ENCODE measurements around the gene CIT. TPM values are rescaled to one million over a fixed set of nuclear protein-coding genes. Genes with fewer than 3 reads are reported as not detected.

CIT gene
- total RNA-seq, 2 experiments from 2014 or later = 1.3 to 1.9 TPM

DNA sequence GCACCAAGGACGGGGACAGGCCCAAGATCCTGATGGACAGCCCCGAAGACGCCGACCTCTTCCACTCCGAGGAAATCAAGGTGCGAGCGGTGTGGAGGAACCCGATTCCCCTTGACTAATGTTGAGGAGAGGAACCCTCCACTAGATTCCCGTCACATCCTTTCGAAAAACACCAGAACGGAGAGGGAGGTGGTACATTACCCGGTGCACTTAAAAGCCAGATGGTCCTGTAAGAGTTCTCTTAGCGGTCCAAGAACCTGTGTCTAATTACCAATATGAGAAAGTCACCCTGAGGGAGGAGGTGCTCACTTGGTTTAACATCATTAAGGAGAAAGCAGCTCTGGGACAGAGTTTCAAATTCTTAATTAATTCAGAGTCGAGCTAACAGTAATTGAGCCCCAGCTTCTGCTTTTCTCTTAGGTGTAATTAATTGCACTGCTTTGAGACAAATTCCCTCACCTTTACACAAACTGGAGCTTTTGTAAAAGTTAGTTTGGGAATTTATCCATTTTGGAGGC is 208.7 kb downstream of the CIT start:
- H3K4me3 ChIP-seq (ENCODE audit: low read length) = peak overlapping the region; percentile 90
- DNase-seq = peak in 1 of 14 experiments; percentile 33
- H3K4me3 Mint-ChIP-seq = peak overlapping the region; percentile 92
- no peaks in the 10 kb centered on the region for H3K9me3 ChIP-seq (ENCODE audit: control insufficient read depth in 1 of 2, insufficient read depth in 1 of 2, low read length in 2 of 2)
- intact Hi-C loops (cut with DNase I, micrococcal nuclease) = loop anchor here in 1 of 2 experiments (2.0 to 10.0 kb wide), 4 partner anchors 206 to 1652 kb away; partner anchors contain the start of genes CIT, RFC5, SUDS3 and TAOK3
- H3K27ac ChIP-seq (ENCODE audit: low read depth in 1 of 2, low read length in 2 of 2) = peak overlapping the region; percentile 80 to 91
- CTCF ChIA-PET = interaction anchor here (0.7 to 2.0 kb wide), 7 partner anchors 9 to 1652 kb away, joined by 3 to 12 read pairs (median 3); partner anchors contain the start of gene RFC5
- H3K9me3 Mint-ChIP-seq = no peaks in the 10 kb centered on the region
- peaks cover 24% of the 10 kb centered on the region for H3K36me3 ChIP-seq (ENCODE audit: insufficient read depth, low read length)
- H3K4me1 Mint-ChIP-seq (ENCODE audit: low read depth) = peaks cover 63% of the 10 kb centered on the region
- TF ChIP-seq, protein P1, sequence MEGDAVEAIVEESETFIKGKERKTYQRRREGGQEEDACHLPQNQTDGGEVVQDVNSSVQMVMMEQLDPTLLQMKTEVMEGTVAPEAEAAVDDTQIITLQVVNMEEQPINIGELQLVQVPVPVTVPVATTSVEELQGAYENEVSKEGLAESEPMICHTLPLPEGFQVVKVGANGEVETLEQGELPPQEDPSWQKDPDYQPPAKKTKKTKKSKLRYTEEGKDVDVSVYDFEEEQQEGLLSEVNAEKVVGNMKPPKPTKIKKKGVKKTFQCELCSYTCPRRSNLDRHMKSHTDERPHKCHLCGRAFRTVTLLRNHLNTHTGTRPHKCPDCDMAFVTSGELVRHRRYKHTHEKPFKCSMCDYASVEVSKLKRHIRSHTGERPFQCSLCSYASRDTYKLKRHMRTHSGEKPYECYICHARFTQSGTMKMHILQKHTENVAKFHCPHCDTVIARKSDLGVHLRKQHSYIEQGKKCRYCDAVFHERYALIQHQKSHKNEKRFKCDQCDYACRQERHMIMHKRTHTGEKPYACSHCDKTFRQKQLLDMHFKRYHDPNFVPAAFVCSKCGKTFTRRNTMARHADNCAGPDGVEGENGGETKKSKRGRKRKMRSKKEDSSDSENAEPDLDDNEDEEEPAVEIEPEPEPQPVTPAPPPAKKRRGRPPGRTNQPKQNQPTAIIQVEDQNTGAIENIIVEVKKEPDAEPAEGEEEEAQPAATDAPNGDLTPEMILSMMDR (IDR thresholded peaks at IDR 0.05) = no peak
- H3K27ac Mint-ChIP-seq = peak overlapping the region; percentile 93
- POLR2A ChIA-PET = interaction anchor here (0.8 to 1.5 kb wide), 3 partner anchors 9 to 1292 kb away, joined by 3 to 5 read pairs (median 5); partner anchors contain the start of gene SUDS3
- ATAC-seq (ENCODE audit: poor library complexity) = peak; percentile 4
- H3K4me1 ChIP-seq (ENCODE audit: insufficient read depth, low read length) = peaks cover 30% of the 10 kb centered on the region
- H3K27me3 ChIP-seq (ENCODE audit: control insufficient read depth in 1 of 2, insufficient read depth in 2 of 2, low read length in 2 of 2) = no peaks in the 10 kb centered on the region
- H3K36me3 Mint-ChIP-seq (ENCODE audit: low read depth) = peaks cover 41% of the 10 kb centered on the region
- no peaks in the 10 kb centered on the region for H3K27me3 Mint-ChIP-seq

DNA sequence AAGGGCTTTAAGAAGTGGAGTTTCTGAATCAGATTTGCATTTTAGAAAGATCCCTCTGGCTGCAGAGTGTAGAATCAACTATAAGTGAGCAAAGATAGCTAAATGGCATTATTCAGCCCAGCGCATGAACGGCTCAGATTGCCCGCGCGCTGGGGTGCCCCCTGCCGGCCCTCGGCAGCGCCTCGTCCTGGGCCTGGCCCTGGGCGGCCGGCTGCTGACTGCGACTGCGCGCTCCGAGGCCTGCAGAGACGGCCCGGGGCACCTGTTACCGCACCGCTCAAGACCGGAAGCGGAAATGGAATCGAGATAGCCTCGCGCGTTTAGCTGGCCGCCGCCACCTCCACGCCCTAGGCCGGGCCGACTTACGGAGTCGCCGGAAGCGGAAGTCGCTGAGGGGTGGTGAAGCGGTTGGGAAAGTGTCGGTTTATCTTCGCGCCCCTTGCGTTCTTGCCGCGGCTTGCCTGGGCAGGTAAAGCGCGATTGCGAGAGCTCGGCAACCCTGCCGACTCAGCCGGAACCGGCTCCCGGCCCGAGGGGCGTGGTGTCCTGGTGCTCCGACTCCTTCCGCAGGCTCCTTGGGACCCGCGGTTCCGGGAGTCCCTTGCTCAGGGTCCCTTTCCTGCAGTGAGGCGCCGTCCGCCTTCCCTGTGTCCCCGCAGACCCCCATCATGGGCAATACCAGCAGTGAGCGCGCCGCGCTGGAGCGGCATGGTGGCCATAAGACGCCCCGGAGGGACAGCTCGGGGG is 209.4 kb downstream of the CIT start, which contains the start of gene PRKAB1:
TSS of gene PRKAB1 (plus strand) at position 557 of the 747 bp plus-strand sequence. CDS start at position 669, 112 bp downstream.
- intact Hi-C loops (cut with DNase I, micrococcal nuclease) = loop anchor here (2.0 to 10.0 kb wide), 6 partner anchors 207 to 1651 kb away; partner anchors contain the start of genes CIT (in 1 of the 2), RFC5 (in 1 of the 2), SUDS3 (in 1 of the 2) and TAOK3 (in 1 of the 2)
- no peaks in the 10 kb centered on the region for H3K9me3 ChIP-seq (ENCODE audit: control insufficient read depth in 1 of 2, insufficient read depth in 1 of 2, low read length in 2 of 2)
- DNase-seq (peak; percentile 87 to 99 (median 94)), ATAC-seq (ENCODE audit: poor library complexity) (peak; percentile 88)
- no peaks in the 10 kb centered on the region for H3K27me3 Mint-ChIP-seq
- H3K36me3 Mint-ChIP-seq (ENCODE audit: low read depth) = peaks cover 35% of the 10 kb centered on the region
- POLR2A ChIA-PET = interaction anchor here (0.8 to 1.5 kb wide), 3 partner anchors 10 to 1292 kb away, joined by 3 to 5 read pairs (median 5); partner anchors contain the start of gene SUDS3
- no peaks in the 10 kb centered on the region for H3K9me3 Mint-ChIP-seq
- CTCF ChIA-PET = interaction anchor here (0.7 to 2.0 kb wide), 8 partner anchors 9 to 1651 kb away, joined by 3 to 12 read pairs (median 3); partner anchors contain the start of gene RFC5
- peaks cover 57% of the 10 kb centered on the region for H3K4me1 Mint-ChIP-seq (ENCODE audit: low read depth)
- TF ChIP-seq, protein P1 (IDR thresholded peaks at IDR 0.05) = peak; percentile 96
- H3K27ac Mint-ChIP-seq = peak within 1 kb of the TSS; percentile 93
- peak within 1 kb of the TSS; percentile 90 for H3K4me3 ChIP-seq (ENCODE audit: low read length)
- peaks cover 18% of the 10 kb centered on the region for H3K36me3 ChIP-seq (ENCODE audit: insufficient read depth, low read length)
- H3K4me1 ChIP-seq (ENCODE audit: insufficient read depth, low read length) = peaks cover 24% of the 10 kb centered on the region
- H3K4me3 Mint-ChIP-seq = peak within 1 kb of the TSS; percentile 92
- H3K27me3 ChIP-seq (ENCODE audit: control insufficient read depth in 1 of 2, insufficient read depth in 2 of 2, low read length in 2 of 2) = no peaks in the 10 kb centered on the region
- H3K27ac ChIP-seq (ENCODE audit: low read depth in 1 of 2, low read length in 2 of 2) = peak within 1 kb of the TSS; percentile 80 to 91

DNA sequence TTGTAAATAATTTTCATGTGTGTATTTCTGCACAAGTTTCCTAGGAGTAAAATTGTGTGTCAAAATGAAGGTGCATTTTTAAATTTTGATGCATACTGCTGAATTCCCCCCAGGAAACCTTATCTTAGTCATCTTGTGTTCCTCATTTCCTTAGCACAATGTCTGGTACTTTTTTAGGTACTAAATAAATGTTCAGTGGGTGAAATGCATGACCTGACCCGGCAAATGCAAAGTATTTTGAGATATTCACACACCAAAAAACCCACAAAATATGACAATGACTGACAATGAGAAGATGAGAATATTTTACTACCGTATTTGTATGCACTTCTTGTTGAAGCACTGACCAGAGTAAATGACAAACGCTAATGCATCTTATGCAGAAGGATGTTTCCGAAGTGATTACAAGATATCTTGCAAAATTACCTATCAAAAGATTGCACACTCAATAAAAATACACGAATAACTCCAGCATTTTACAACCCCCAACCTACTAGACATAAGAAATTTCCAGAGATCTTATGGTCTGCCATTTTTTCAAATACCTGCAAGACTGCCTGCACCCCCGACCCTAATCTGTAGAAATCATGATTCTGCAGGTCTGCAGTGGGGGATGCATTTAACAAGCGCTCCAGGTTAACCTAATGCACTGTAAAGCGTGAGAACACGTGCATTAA is 210.1 kb downstream of the CIT start:
- H3K27ac Mint-ChIP-seq = peak overlapping the region; percentile 93
- Histone ChIP-seq H3K27me3 (ENCODE audit: control insufficient read depth in 1 of 2, insufficient read depth in 2 of 2, low read length in 2 of 2) (no peaks in the 10 kb centered on the region), H3K9me3 (ENCODE audit: control insufficient read depth in 1 of 2, insufficient read depth in 1 of 2, low read length in 2 of 2) (no peaks in the 10 kb centered on the region), H3K4me3 (ENCODE audit: low read length) (peak overlapping the region; percentile 90), H3K36me3 (ENCODE audit: insufficient read depth, low read length) (peaks cover 11% of the 10 kb centered on the region), H3K27ac (ENCODE audit: low read depth in 1 of 2, low read length in 2 of 2) (no peak overlapping the region), H3K4me1 (ENCODE audit: insufficient read depth, low read length) (peaks cover 22% of the 10 kb centered on the region)
- DNase-seq (peak in 2 of 14 experiments; percentile 19 to 23), ATAC-seq (ENCODE audit: poor library complexity) (no peak)
- H3K36me3 Mint-ChIP-seq (ENCODE audit: low read depth) = peaks cover 28% of the 10 kb centered on the region
- CTCF ChIA-PET = interaction anchor here (0.7 to 2.0 kb wide), 7 partner anchors 8 to 1650 kb away, joined by 3 to 12 read pairs (median 3); partner anchors contain the start of gene RFC5
- intact Hi-C loops (cut with DNase I, micrococcal nuclease) = loop anchor here (2.0 to 10.0 kb wide), 5 partner anchors 208 to 1292 kb away; partner anchors contain the start of genes CIT (in 1 of the 2), SUDS3 (in 1 of the 2) and TAOK3 (in 1 of the 2)
- TF ChIP-seq, protein P1 (IDR thresholded peaks at IDR 0.05) = no peak
- H3K4me1 Mint-ChIP-seq (ENCODE audit: low read depth) = peaks cover 53% of the 10 kb centered on the region
- H3K9me3 Mint-ChIP-seq = no peaks in the 10 kb centered on the region
- H3K27me3 Mint-ChIP-seq = no peaks in the 10 kb centered on the region
- POLR2A ChIA-PET = interaction anchor here (0.7 kb wide), 1 partner anchor 1225 kb away, joined by 3 read pairs; no protein-coding TSS in a partner anchor
- H3K4me3 Mint-ChIP-seq = peak overlapping the region; percentile 92

All from CD4-positive, alpha-beta T cell (primary cell).